K562 (cell line): ENCODE measurements around the gene CDYL2. TPM values are rescaled to one million over a fixed set of nuclear protein-coding genes. Genes with fewer than 3 reads are reported as not detected.

Source experiments
- ATAC-seq: fragments of 200-7000 bp; cut with Tn5 transposase; 3 replicates; pipeline ENCODE4 v1.9.1; 2020; ENCODE audit warnings: moderate library complexity
- BruUV-seq: library from RNA; stranded (reverse); fragments of 400-500 nt; replicated peaks from 2 replicates; lab custom pipeline; 2021; lab: Mats Ljungman, UMichigan
- CTCF ChIA-PET: fragments of 300-600 bp; formaldehyde crosslinking; extraction: SDS; loops from one replicate; lab custom pipeline; 2021; ENCODE audit warnings: low intra/inter-chr PET ratio; lab: Yijun Ruan, JAX
- POLR2A ChIA-PET: fragments of 300-600, 350-650 bp; sonication (Branson Sonifier 250); formaldehyde crosslinking; extraction: SDS; loops from one replicate; lab custom pipeline; 2021; ENCODE audit warnings: antibody characterized with exemption, inconsistent platforms; lab: Yijun Ruan, JAX
- DNase-seq, 4 experiments: peaks; one replicate each; pipeline versions ENCODE4 v3.0.0 to v3.0.0-alpha.2; 2011 to 2018; ENCODE audit warnings: low spot score in 3 of 4, mixed read lengths in 3 of 4; ENCODE audit errors: extremely low read depth in 1 of 4
- FAIRE-seq: peaks from 2 replicates; lab custom pipeline; 2011; peaks lifted over from hg19 to GRCh38; lab: Jason Lieb, UNC
- H2AFZ ChIP-seq: 2 replicates; pipeline ENCODE4 v1.6.0; 2011; ENCODE audit warnings: low read depth, low read length, control low read depth, inconsistent platforms
- H3K27ac ChIP-seq: fragments of 200-600 bp; 3 replicates; pipeline ENCODE4 v1.8.0; 2011; ENCODE audit warnings: low read depth, mild to moderate bottlenecking, control low read depth, inconsistent platforms, low read length, moderate library complexity, mixed read lengths; ENCODE audit errors: extremely low read depth
- H3K27me3 ChIP-seq, 2 experiments: fragments of 300-600 bp in 1 of 2; 2 replicates in 1 of 2; 3 replicates in 1 of 2; pipeline versions ENCODE4 v1.6.0 to v1.8.0; 2011; ENCODE audit warnings: inconsistent platforms in 2 of 2, low read length in 2 of 2, mild to moderate bottlenecking in 1 of 2, mixed read lengths in 1 of 2, moderate library complexity in 1 of 2; ENCODE audit not compliant: control insufficient read depth in 2 of 2, insufficient read depth in 2 of 2
- H3K36me3 ChIP-seq: fragments of 300-600 bp; 3 replicates; pipeline ENCODE4 v1.8.0; 2011; ENCODE audit warnings: mild to moderate bottlenecking, low read length, inconsistent platforms; ENCODE audit not compliant: control insufficient read depth, insufficient read depth
- H3K4me1 ChIP-seq, 2 experiments: fragments of 200-600 bp in 1 of 2; replicated peaks in 1 of 2; 2 replicates in 1 of 2; 3 replicates in 1 of 2; pipeline versions ENCODE4 v1.5.1 to v1.8.0; 2011; ENCODE audit warnings: inconsistent platforms in 2 of 2, low read length in 2 of 2, mild to moderate bottlenecking in 1 of 2, mixed read lengths in 1 of 2, moderate library complexity in 1 of 2; ENCODE audit not compliant: control insufficient read depth in 2 of 2, insufficient read depth in 2 of 2
- H3K4me2 ChIP-seq: 2 replicates; pipeline ENCODE4 v1.6.1; 2011; ENCODE audit warnings: low read length, control low read depth, inconsistent platforms, mixed read lengths; ENCODE audit not compliant: insufficient read depth
- H3K4me3 ChIP-seq: fragments of 200-600 bp; sonication (generic), shearing (Covaris generic); 2 replicates; pipeline ENCODE4 v1.5.1; 2016; ENCODE audit warnings: control low read depth, inconsistent platforms
- H3K79me2 ChIP-seq: fragments of 200-600 bp; 3 replicates; pipeline ENCODE4 v1.8.0; 2011; ENCODE audit warnings: low read length, inconsistent platforms; ENCODE audit not compliant: control insufficient read depth, insufficient read depth
- H3K9ac ChIP-seq, 2 experiments: 2 replicates each; pipeline versions ENCODE4 v1.6.0 to v1.6.1; 2011; ENCODE audit warnings: low read depth in 2 of 2, low read length in 2 of 2, control low read depth in 1 of 2, inconsistent platforms in 1 of 2, mild to moderate bottlenecking in 1 of 2, mixed read lengths in 1 of 2; ENCODE audit not compliant: insufficient read depth in 1 of 2
- H3K9me1 ChIP-seq: one replicate; pipeline ENCODE4 v1.6.0; 2011; ENCODE audit warnings: inconsistent platforms, mild to moderate bottlenecking, low read length, moderate library complexity; ENCODE audit not compliant: control insufficient read depth, insufficient read depth
- H3K9me3 ChIP-seq: replicated peaks from 2 replicates; pipeline ENCODE4 v1.5.1; 2011; ENCODE audit warnings: low read depth, low read length, inconsistent platforms; ENCODE audit not compliant: control insufficient read depth, insufficient read depth
- H4K20me1 ChIP-seq: replicated peaks from 2 replicates; pipeline ENCODE4 v1.6.1; 2011; ENCODE audit warnings: low read length, inconsistent platforms, mixed read lengths; ENCODE audit not compliant: control insufficient read depth, insufficient read depth
- BCL6 ChIP-seq: fragments of 250-450 bp; sonication (Bioruptor Pico); IDR thresholded peaks from 2 replicates; pipeline ENCODE4 v1.4.0; 2020
- CGGBP1 ChIP-seq: fragments of 250-450 bp; sonication (Bioruptor Pico); IDR thresholded peaks from 2 replicates; pipeline ENCODE4 v1.9.0; 2021; ENCODE audit warnings: mild to moderate bottlenecking
- CXXC5 ChIP-seq: fragments of 250-450 bp; sonication (Bioruptor Pico); IDR thresholded peaks from 2 replicates; pipeline ENCODE4 v1.8.0; 2022; ENCODE audit warnings: inconsistent platforms, mild to moderate bottlenecking, moderate library complexity
- ELK1 ChIP-seq: sonication (generic); formaldehyde crosslinking; IDR thresholded peaks from 2 replicates; pipeline ENCODE4 v1.8.1; 2022; ENCODE audit warnings: missing genetic modification reagents
- FOXJ2 ChIP-seq: fragments of 200-800 bp; sonication (Bioruptor generic); IDR thresholded peaks from 2 replicates; pipeline ENCODE4 v1.6.1; 2016; ENCODE audit warnings: missing genetic modification characterization, missing compliant biosample characterization
- FOXP1 ChIP-seq: sonication (generic); formaldehyde crosslinking; IDR thresholded peaks from 2 replicates; pipeline ENCODE4 v1.8.0; 2022; ENCODE audit warnings: mild to moderate bottlenecking, missing genetic modification reagents
- NCOR1 ChIP-seq: fragments of 450-650 bp; IDR thresholded peaks from 2 replicates; pipeline ENCODE4 v1.6.1; 2016; ENCODE audit warnings: mild to moderate bottlenecking, moderate library complexity
- NFIX ChIP-seq: fragments of 250-450 bp; sonication (Bioruptor Pico); IDR thresholded peaks from 2 replicates; pipeline ENCODE4 v1.4.0; 2020; ENCODE audit warnings: low read depth, mild to moderate bottlenecking, moderate library complexity
- PML ChIP-seq: IDR thresholded peaks from 2 replicates; pipeline ENCODE4 v1.6.1; 2012; ENCODE audit warnings: low read length, inconsistent platforms
- PREB ChIP-seq: sonication (generic); formaldehyde crosslinking; IDR thresholded peaks from 2 replicates; pipeline ENCODE4 v1.8.1; 2023; ENCODE audit warnings: mild to moderate bottlenecking, missing genetic modification reagents
- SREBF2 ChIP-seq: sonication (generic); formaldehyde crosslinking; IDR thresholded peaks from 2 replicates; pipeline ENCODE4 v1.4.0; 2020; ENCODE audit warnings: mild to moderate bottlenecking, missing genetic modification reagents
- USF1 ChIP-seq: sonication (generic); formaldehyde crosslinking; IDR thresholded peaks from 2 replicates; pipeline ENCODE4 v1.9.0; 2022; ENCODE audit warnings: mild to moderate bottlenecking, missing genetic modification reagents
- ZNF668 ChIP-seq: fragments of 250-450 bp; sonication (Bioruptor Pico); IDR thresholded peaks from 2 replicates; pipeline ENCODE4 v1.8.0; 2022; ENCODE audit warnings: mild to moderate bottlenecking, inconsistent platforms
- WGBS: fragments of 100-300 bp; shearing (Covaris generic); methylation state at CpG from one replicate; pipeline ENCODE4 v1.1.6; 2016; ENCODE audit warnings: low coverage, mixed read lengths; ENCODE audit not compliant: insufficient coverage; ENCODE audit errors: missing lambda C conversion rate; 5-methylcytosine and 5-hydroxymethylcytosine counted together
- in situ Hi-C: fragments of 300-500 bp; cut with MboI; formaldehyde crosslinking; loops from 4 replicates; pipeline ENCODE4 v1.15.0; 2018; ENCODE audit warnings: inconsistent platforms, mixed read lengths
- intact Hi-C: fragments of 100-400 bp; cut with micrococcal nuclease; formaldehyde crosslinking; loops from 2 replicates; pipeline ENCODE4 v1.14.2; 2022
- polyA plus RNA-seq, 8 experiments: library from polyadenylated mRNA; depleted of rRNA in 4 of 8; stranded (reverse) in 5 of 8; unstranded in 3 of 8; fragments of >200 nt; fragmentation: Nextera tagmentation in 2 of 8; fragmentation: Illumina TruSeq in 1 of 8; extraction: Ambion mirVana in 2 of 8; extraction: Trizol in 1 of 8; gene quantifications; 2 replicates each; pipeline versions ENCODE4 v1.2.1 to v1.2.3, GENCODE V29; 2011 to 2014; ENCODE audit warnings: inconsistent platforms in 1 of 8, missing spikeins in 1 of 8
- total RNA-seq, 7 experiments: library from RNA; depleted of rRNA in 6 of 7; stranded (reverse); fragments of >200 nt in 6 of 7; fragmentation: Illumina TruSeq in 2 of 7; extraction: Trizol in 2 of 7; gene quantifications; 2 replicates each; pipeline versions ENCODE4 v1.2.1 to v1.2.3, GENCODE V29; 2011 to 2021; ENCODE audit warnings: low replicate concordance in 1 of 7

CDYL2 gene
- total and polyA plus RNA-seq, 9 of the 15 experiments (the other 6 are each of a cell fraction or from before 2014, with no cell fraction given) = under 0.01 to 0.04 (median 0.01) TPM; not detected in 6

GRCh38 chr16:80655751-80656150, 148.6 kb downstream of the CDYL2 start:
- FAIRE-seq = no peak
- Histone ChIP-seq H3K36me3 (no peaks in the 10 kb centered on the region), H2AFZ (no peak overlapping the region), H3K9me3 (no peaks in the 10 kb centered on the region), H3K4me1 (no peaks in the 10 kb centered on the region), H3K9me1 (no peaks in the 10 kb centered on the region), H4K20me1 (no peaks in the 10 kb centered on the region), H3K4me3 (no peak overlapping the region), H3K27me3 (peaks cover 3 to 13% of the 10 kb centered on the region in 2 experiments; a peak in 3 of 5 replicates), H3K79me2 (no peaks in the 10 kb centered on the region), H3K27ac (no peak overlapping the region), H3K9ac (no peak overlapping the region), H3K4me2 (no peak overlapping the region)
- intact Hi-C loops = no loop called here
- TF ChIP-seq CXXC5 (CRISPR knock-in tag) = no peak
- ChIA-PET POLR2A (no interaction called here), CTCF (no interaction called here)
- ATAC-seq = no peak
- WGBS = 2% methylated on average over 9 of the region's 9 CpGs
- no peak for DNase-seq
- BruUV-seq = no TSS peak
- in situ Hi-C loops = no loop called here

GRCh38 chr16:80654094-80654862, 150.1 kb downstream of the CDYL2 start:
- H3K9me1 ChIP-seq = no peaks in the 10 kb centered on the region
- TF ChIP-seq PML (no peak), FOXP1 (CRISPR knock-in tag) (no peak), CGGBP1 (CRISPR knock-in tag) (no peak), NFIX (CRISPR knock-in tag) (no peak), BCL6 (no peak), FOXJ2 (tag) (no peak), NCOR1 (no peak), ZNF668 (no peak), ELK1 (CRISPR knock-in tag) (no peak), SREBF2 (CRISPR knock-in tag) (no peak), USF1 (CRISPR knock-in tag) (no peak), PREB (CRISPR knock-in tag) (no peak)

More at GRCh38 chr16:80654094-80654862, 150.1 kb downstream of the CDYL2 start:
- Histone ChIP-seq H3K9me3 (no peaks in the 10 kb centered on the region), H3K4me1 (no peaks in the 10 kb centered on the region), H4K20me1 (no peaks in the 10 kb centered on the region), H3K4me2 (no peak overlapping the region), H3K79me2 (no peaks in the 10 kb centered on the region), H2AFZ (no peak overlapping the region), H3K4me3 (no peak overlapping the region), H3K36me3 (no peaks in the 10 kb centered on the region), H3K27ac (no peak overlapping the region), H3K27me3 (peaks cover 3 to 13% of the 10 kb centered on the region in 2 experiments; a peak in 3 of 5 replicates), H3K9ac (no peak overlapping the region)
- FAIRE-seq = no peak
- in situ Hi-C loops (no loop called here), intact Hi-C loops (no loop called here)
- under 1% methylated on average over 14 of the region's 14 CpGs for WGBS
- ChIA-PET POLR2A (no interaction called here), CTCF (no interaction called here)
- no peak for ATAC-seq
- no peak for DNase-seq
- BruUV-seq = no TSS peak
